CD4-positive, alpha-beta T cell treated with Interleukin-6 at 100 ng/mL for 8 hours (primary cell): ENCODE measurements around the gene HSPB1.
"Not testable (repeated sequence)": the region's sequence is repeated elsewhere in the genome, so short reads cannot be mapped to it uniquely, and the experiment has no call there.

Experiments used
- DNase-seq: peaks from one replicate; pipeline ENCODE4 v3.0.0-alpha.2; 2020; ENCODE audit warnings: mixed read lengths, low spot score

The HSPB1 gene

DNA sequence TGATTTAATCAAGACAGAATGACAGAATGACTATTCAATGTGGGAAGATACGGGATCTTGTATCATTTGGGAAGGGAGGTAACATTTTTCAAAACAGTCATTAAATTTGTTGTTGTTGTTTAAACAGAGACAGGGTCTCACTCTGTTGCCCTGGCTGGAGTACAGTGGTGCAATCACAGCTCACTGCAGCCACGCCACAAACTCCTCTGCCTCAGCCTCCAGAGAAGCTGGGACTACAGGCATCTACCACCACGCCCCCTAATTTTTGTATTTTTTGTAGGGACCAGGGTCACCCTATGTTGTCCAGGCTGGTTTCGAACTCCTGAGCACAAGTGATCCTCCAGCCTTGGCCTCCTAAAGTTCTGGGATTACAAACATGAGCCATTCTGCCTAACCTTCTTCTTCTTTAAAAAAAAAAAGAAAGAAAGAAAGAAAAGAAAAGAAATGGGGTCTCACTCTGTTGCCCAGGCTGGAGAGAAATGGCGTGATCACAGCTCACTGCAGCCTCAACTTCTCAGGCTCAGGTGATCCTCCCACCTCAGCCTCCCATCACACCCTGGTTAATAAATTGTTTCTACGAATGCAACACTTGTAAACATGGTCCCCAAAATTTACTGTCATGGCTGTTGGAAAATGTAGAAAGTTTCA lies 32.0 kb downstream of the HSPB1 start:
- DNase-seq: no peak

DNA sequence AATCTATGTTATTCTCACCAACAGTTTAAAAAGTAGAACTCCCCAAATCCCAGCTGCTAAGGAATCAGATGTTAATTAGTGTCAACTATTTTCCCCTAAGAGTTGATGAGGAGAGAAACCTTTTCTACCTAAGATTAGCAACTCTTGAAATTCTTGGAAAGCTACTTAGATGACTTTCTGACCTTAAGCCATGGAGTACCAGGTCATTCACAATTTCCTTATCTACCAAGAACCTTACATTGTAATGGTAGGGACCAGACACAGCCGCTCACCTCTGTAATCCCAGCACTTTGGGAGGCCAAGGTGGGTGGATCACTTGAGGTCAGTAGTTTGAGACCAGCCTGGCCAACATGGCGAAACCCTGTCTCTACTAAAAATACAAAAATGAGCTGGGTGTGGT lies 32.9 kb downstream of the HSPB1 start:
- DNase-seq: not testable (repeated sequence)

DNA sequence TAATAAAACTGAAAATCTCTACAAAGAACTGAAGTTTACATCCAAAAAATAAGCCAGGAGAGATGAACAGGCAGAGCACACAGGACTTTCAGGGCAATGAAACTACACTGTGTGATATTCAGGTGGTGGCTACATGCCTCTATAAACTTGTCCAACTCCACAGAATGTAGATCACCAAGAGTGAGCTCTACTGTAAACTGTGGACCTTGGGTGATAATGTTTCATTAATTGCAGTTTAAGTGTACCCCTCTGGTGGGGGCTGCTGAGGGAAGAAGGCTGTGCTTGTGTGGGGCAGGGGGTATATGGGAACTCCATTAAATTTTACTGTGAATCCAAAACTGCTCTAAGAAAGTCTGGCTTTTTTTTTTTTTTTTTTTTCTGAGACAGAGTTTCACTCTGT lies 33.6 kb downstream of the HSPB1 start:
- no peak for DNase-seq

DNA sequence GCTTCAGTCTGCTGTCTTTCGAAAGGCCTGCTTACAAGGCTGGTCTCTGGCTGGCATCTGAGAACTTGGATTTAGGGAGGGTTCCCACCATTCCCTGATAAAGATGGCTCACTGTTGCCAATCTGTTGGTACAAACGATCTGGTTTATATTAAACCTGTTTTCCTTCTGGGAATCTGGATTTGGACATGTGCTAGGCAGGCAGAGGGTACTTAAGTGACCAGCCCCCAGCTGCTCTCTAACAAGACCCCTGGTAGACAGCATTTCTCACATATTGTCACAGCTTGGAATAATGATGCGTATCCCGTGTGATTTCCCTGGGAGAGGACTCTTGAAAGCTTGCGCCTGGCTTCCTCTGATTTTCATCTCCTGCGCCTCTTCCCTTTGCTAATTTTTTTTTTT lies 34.7 kb downstream of the HSPB1 start:
- no peak for DNase-seq

DNA sequence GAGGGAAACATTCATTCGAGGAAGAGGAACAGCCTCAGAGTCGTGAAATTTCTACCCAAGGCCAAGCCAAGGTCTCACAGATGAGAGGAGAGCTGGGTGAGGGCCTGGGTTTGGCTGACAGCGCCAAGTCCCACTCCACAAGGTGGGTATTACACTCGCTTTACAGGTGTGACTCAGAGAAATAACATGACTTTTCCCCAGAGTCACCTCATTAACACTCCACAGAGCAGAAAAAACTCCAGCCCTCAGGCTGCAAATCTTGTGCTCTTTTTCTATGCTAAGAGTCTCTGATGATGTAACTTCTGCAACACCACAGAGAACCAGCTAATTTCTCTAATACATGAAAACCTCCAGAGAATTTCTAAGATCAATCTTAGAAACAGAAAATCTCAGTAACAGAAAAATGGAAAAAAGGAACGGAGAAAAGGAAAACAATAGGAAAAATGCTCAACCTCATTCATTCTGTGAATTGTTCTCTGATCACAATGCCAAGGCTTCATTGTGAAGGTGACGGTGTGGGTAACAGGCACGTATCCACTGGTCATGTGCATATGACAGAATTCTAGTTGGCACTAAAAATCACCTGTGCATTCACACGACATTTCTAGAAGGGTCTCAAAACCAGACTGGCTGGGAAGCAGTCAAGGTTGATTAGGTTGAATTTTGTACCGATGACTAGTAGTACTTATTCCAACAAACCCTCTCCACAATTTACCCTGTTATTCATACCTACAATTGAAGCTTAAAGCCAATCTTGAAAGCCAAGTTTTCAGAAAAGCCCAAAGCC lies 36.0 kb downstream of the HSPB1 start:
- DNase-seq: no peak

DNA sequence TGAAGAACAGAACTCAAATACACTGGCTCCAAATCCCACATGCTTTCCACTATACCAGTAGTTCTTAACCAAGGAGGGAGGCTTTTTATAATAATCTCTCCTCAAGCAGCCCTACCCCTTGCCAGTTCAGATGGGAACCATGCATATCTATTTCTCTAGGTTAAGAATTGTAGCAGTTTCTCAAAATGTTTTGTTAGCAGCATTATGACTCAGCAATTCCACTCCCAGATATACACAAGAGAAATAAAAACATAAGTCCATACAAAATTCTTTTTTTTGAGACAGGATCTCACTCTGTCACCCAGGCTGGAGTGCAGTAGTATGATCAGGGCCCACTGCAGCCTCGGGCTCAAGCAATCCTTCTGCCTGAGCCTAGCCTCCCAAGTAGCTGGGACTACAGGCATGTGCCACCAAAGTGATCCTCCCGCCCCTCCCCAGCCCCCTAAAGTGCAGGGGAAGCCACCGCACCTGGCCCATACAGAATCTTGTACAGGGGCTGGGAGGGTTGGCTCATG lies 38.2 kb downstream of the HSPB1 start:
- no peak for DNase-seq

DNA sequence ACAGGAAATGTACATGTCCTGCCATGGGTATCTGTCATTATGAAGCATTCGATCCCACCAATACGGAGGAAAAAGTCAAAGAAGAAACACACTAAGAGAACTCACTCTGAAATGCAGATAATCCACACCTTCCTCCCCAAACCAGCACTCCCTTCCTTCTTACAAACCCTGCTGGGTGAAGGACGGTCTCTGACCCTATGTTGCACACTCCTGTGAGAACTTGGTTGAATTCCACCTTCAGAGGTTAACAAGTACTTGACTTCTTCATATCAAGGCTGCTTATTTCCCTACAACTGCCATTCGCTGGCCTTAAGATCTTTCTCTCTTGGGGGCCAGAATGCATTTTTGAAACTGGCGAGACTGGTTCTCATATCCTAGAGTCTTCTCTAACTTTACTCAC lies 39.7 kb downstream of the HSPB1 start:
- no peak for DNase-seq

DNA sequence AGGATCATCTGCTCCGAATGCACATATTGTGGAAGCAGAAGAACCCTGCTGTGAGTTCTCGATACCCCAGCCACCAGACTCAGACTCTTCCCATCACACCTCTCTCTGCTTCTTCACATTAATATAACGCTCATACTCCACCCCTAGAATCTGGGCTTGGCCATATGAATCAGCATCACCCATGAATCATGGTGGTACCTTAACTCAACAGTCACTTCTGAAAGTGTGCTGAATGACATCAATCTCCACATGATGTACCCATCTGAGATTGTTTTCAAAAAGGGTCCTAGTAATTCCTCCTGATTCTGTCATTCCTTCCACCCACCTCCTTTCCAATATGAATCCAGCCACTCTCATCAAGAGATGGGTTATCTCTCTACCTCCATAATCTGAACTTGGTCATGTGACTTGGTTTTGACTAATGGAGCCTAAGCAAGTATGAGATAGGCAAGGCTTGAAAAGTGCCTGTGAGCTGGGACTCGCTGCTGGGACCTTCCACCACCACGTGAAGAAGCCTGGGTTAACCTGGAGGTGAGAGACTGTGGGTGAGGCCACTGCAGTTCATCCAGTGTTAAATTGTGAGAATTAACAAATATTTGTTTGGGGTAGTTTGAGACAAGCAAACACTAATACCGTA lies 40.9 kb downstream of the HSPB1 start:
- DNase-seq: no peak

DNA sequence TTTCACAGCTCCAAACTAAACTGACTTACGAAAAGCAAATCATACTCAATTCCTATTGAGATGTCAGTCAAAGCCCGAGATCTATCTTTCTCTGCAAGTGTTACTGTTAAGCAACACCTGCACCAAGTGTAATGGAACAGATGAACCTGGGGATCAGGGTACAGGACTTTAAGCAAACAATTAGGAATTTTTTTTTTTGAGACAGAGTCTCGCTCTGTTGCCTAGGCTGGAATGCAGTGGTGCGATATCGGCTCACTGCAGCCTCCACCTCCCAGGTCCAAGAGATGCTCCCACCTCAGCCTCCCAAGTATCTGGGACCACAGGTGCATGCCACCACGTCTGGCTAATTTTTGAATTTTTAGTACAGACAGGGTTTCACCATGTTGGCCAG lies 41.5 kb downstream of the HSPB1 start:
- DNase-seq: no peak

DNA sequence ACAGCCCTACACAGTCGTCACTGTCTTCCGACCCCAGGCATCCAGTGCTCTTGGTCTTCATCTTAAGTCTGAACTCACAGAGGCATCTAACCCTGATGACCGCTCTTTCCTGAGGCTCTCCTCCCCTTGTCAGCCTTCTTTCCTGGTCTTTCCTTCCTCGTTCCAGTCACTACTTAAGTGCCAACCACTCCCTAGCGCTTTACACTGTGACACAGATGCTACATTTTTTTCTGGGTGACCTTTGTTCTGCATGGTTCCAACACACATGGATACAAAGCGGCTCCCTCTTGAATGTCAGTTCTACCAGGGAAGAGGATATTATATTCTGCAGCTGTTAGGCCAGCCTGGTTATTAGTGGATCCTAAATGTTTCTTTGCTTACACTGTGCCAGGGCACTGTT lies 43.6 kb downstream of the HSPB1 start:
- no peak for DNase-seq

DNA sequence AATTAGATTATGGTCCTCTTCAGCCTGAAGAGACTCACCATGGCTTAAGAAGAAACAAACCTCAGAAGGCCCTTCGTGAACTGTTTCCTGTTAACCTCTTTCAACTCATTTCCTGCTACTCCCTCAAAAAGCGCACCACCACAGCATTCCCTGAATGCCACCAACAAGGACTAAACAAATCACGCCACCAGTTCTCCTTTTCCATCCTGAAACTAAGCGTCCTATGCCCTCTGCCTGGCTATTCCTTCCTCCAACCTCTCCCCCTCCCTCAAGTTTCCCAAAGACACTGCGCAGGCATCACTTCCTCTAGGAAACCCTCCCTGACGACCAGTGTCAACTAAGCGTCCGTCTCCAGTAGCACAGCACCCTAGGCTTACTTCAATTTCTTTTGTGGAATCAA lies 44.3 kb downstream of the HSPB1 start:
- DNase-seq: no peak

DNA sequence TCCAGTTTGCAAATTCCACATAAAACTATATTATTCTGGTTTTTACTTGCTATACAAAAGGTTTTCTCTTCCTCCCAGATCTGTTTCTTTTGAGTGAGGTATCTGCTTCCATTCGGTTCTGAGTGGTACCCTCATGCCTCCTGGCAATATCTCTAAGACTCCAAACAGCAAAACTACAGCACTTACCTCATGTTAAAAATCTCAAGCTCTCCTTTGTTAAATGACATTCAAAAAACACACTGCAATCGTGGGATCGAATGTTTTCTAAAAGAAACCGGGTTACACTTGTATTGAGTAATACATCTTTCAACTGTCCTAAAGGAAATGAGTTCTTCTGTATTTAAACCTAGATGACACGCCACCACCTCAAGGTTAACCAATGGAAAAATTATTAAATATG lies 45.2 kb downstream of the HSPB1 start:
- DNase-seq: no peak

DNA sequence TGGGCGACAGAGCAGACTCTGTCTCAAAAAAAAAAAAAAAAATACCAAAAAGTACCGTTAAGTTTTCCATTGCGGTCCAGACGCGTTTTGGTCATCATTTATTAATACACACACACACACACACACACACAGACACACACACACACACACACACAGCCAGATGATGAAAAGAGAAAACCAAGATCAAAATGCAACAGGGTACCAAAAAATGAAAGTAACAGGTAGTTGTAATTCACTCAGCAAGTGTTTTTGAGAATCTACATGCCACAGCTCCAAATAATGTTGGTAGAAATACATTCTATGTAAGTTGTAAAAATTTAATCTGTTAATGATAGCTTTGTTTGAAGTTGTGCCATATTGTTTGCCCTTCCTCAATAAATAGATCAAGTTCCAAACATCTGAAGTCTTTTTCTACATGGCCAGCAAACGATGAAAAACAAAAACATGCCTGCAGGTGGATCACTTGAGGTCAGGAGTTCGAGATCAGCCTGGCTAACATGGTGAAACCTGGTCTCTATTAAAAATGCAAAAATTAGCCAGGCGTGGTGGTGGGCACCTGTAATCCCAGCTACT lies 46.9 kb downstream of the HSPB1 start:
- no peak for DNase-seq

DNA sequence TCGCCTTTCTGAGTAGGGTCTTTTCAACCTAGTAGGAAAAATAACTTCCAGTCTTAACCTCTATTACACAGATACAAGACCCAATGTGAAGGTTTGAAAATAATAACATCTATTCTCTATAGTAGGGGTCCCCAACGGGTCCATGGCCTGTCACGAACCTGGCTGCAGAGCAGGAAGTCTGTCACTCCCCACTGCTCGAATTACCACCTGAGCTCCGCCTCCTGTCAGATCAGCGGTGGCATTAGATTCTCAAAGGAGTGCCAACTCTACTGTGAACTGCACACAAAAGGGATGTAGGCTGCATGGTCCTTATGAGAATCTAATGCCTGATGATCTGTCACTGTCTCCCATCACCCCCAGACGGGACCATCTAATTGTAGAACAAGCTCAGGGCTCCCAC lies 48.9 kb downstream of the HSPB1 start:
- no peak for DNase-seq

DNA sequence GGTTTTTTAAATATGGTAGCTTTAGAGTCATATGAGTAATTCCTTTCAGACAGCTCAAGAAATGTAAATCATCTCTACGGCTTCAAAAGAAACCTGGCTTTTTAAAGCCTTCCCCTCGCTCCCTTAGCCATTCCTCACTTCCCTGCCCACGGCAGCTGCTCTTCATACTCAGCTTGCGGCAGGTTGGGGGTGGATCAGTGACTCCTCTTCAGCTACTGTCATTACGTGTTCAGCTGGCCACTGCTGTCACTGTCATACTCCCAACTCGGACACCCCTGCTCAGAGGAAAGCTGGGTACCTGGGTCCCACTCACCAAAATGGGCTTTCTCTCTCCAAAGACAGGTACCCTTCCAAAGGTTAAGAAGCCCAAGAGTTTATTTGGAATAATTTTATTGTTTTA lies 49.7 kb downstream of the HSPB1 start:
- no peak for DNase-seq

DNA sequence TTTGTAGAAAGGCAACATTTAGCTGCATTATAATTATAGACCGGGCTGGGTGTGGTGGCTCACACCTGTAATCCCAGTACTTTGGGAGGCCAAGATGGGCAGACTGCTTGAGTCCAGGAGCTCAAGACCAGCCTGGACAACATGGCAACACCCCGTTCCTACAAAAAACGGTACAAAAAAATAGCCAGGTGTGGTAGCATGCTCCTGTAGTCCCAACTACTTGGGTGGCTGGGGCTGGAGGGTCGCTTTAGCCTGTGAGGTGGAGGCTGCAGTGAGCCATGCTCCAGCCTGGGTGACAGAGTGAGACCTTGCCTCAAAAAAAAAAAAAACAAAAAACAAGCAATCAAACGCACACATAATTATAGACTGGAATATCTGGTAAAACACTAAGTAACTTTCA lies 51.3 kb downstream of the HSPB1 start:
- no peak for DNase-seq
